ENCODE measurements around the gene EXOC3. TPM values are rescaled to one million over a fixed set of nuclear protein-coding genes. Genes with fewer than 3 reads are reported as not detected.
"Not testable (repeated sequence)": the region's sequence is repeated elsewhere in the genome, so short reads cannot be mapped to it uniquely, and the experiment has no call there.

Gene EXOC3
- total RNA-seq, 1 donor from 2014 or later, result 43.9 TPM

DNA sequence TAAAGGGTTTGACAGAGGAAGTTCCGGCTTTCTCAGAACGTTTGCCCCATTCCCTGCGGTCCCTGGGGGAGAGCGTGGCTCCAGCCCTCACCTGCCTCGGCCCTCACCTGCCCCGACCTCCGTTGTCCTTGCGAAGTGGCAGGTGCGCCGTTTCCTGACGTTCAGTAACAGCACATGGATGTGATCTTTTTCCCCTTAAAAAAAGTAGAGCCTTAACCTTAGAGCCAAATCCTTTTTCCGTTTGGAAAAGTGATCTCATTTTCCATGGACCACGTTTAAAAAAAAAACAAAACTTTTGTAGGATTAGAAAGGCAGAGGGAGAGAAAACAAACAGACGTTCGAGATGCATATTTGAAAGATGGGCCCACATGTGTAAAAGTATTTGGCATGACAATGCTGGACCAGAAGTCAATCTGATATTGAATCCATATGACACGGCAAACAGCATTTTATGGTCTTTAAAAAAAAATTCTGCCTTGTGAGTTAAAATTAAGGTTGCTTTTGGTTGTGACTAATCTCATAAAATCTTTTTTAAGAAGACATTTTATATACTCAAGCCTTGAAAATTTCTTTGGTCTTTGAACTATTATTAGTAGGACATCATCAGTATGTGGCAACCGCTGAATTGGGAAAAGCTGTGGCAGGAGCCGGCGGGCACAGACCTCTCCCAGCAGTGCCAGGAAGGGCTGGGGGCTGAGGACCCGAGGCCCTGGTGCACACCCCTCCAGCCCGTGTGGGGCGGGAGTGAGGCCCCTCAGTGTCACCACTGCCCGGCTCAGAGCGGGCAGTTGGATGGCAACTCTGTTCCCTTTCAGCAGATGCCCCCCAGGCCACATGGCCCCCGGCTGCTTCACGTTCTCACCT, 42.5 kb upstream of the EXOC3 start:
- Mint-ChIP-seq H3K27me3 (ENCODE audit: unreplicated experiment) (peaks cover 9% of the 10 kb centered on the region), H3K4me3 (ENCODE audit: unreplicated experiment) (peak overlapping the region; percentile 56), H3K4me1 (ENCODE audit: unreplicated experiment) (peaks cover 24% of the 10 kb centered on the region), H3K27ac (ENCODE audit: unreplicated experiment) (peak overlapping the region; percentile 95), H3K36me3 (ENCODE audit: low read depth, unreplicated experiment) (peaks cover 13% of the 10 kb centered on the region), H3K9me3 (ENCODE audit: unreplicated experiment) (no peaks in the 10 kb centered on the region)
- TF ChIP-seq, protein P1, sequence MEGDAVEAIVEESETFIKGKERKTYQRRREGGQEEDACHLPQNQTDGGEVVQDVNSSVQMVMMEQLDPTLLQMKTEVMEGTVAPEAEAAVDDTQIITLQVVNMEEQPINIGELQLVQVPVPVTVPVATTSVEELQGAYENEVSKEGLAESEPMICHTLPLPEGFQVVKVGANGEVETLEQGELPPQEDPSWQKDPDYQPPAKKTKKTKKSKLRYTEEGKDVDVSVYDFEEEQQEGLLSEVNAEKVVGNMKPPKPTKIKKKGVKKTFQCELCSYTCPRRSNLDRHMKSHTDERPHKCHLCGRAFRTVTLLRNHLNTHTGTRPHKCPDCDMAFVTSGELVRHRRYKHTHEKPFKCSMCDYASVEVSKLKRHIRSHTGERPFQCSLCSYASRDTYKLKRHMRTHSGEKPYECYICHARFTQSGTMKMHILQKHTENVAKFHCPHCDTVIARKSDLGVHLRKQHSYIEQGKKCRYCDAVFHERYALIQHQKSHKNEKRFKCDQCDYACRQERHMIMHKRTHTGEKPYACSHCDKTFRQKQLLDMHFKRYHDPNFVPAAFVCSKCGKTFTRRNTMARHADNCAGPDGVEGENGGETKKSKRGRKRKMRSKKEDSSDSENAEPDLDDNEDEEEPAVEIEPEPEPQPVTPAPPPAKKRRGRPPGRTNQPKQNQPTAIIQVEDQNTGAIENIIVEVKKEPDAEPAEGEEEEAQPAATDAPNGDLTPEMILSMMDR (IDR thresholded peaks at IDR 0.05; ENCODE audit: unreplicated experiment), result no peak
- DNase-seq (ENCODE audit: low spot score), result no peak

DNA sequence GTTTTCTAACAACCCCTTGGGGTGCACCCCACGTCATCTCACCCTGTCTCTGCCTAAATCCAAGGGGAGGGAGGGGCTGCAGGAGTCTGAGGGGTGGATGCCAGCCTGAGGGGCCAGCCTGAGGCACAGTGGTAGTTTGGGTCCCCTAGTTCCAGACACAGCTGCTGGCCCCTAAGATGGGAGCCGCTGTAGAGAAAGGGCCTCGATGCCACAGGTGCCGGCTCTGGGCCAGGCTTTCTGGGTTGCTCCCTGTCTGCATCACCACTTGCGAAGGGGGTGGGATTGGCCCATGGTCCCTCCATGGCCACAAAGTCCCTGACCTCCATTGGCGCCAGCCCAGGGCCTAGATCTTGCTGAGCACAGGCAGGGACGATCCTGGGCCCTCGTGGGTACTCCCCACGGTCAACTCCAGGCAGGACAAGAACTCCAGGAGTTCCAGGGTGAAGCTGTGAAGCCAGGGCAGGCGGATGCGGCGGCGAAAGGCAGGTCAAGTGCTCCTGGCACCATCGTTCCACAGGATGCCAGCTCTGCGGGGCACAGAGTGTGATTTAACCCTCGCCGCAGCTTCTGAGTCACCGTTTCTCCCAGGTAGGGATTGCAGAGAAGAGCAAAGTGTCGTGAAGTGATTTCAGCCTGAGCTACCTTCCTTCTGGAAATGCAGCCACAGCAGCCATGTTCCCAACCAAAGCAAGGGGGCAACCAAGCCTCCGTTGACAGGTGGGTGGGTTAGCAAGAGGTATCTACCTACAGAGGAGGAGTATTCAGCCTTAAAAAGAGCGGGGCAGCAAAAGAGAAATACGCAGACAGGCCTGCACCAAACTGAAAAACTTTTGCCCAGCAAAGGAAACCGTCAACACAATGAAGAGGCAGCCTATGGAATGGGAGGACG, 41.6 kb upstream of the EXOC3 start:
- H3K4me3 Mint-ChIP-seq (ENCODE audit: unreplicated experiment), result peak overlapping the region; percentile 67
- peaks cover 9% of the 10 kb centered on the region for H3K27me3 Mint-ChIP-seq (ENCODE audit: unreplicated experiment)
- H3K4me1 Mint-ChIP-seq (ENCODE audit: unreplicated experiment), result peaks cover 29% of the 10 kb centered on the region
- no peak for DNase-seq (ENCODE audit: low spot score)
- TF ChIP-seq, protein P1 (IDR thresholded peaks at IDR 0.05; ENCODE audit: unreplicated experiment), result no peak
- H3K36me3 Mint-ChIP-seq (ENCODE audit: low read depth, unreplicated experiment), result peaks cover 13% of the 10 kb centered on the region
- no peak overlapping the region for H3K27ac Mint-ChIP-seq (ENCODE audit: unreplicated experiment)
- H3K9me3 Mint-ChIP-seq (ENCODE audit: unreplicated experiment), result no peaks in the 10 kb centered on the region

DNA sequence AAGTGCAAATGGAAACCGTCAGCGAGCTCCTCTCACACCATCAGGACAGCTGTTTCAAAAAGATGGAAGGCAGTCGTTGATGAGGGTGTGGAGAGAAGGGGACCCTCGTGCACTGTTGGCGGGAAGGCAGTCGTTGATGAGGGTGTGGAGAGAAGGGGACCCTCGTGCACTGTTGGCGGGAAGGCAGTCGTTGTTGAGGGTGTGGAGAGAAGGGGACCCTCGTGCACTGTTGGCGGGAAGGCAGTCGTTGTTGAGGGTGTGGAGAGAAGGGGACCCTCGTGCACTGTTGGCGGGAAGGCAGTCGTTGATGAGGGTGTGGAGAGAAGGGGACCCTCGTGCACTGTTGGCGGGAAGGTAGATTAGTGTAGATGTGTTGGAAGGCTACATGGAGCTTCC, 40.8 kb upstream of the EXOC3 start:
- not testable (repeated sequence) for H3K27me3 Mint-ChIP-seq (ENCODE audit: unreplicated experiment); H3K27ac Mint-ChIP-seq (ENCODE audit: unreplicated experiment)

DNA sequence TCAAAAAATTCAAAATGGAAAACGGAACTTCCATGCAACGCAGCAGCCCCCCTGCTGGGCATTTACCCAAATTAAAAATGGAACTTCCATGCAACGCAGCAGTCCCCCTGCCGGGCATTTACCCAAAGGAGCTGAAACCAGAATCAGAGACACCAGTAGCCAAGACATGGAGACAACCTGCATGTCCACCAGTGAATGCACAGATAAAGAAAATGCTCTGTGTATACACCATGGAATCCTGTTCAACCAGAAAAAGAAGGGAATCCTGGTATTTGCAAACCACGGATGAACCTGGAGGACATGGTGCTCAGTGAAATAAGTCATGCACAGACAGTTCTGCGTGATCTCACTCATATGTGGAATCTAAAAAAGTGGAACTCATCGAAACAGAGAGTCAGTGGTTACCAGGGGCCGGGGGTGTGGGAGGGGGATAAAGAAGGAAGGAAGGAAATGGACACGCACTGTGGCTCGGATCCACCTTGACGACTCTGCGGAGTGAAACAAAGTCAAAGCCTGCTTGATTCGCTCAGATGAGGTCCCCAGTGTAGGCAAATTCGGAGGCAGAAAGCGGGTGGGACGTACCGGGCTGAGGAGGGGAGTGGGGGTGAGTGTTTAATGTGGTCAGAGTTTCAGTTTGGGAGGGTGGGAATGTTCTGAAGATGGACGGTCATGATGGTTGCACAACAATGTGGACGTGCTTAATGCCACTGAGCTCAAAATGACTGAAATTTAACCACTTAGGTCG, 40.2 kb upstream of the EXOC3 start:
- TF ChIP-seq, protein P1 (IDR thresholded peaks at IDR 0.05; ENCODE audit: unreplicated experiment), result no peak
- no peak for DNase-seq (ENCODE audit: low spot score)

More for the DNA sequence above, 40.8 kb upstream of the EXOC3 start:
- Mint-ChIP-seq H3K4me1 (ENCODE audit: unreplicated experiment) (peaks cover 29% of the 10 kb centered on the region), H3K4me3 (ENCODE audit: unreplicated experiment) (peak overlapping the region; percentile 67), H3K36me3 (ENCODE audit: low read depth, unreplicated experiment) (peaks cover 13% of the 10 kb centered on the region)
- H3K9me3 Mint-ChIP-seq (ENCODE audit: unreplicated experiment); DNase-seq (ENCODE audit: low spot score): not testable (repeated sequence)

DNA sequence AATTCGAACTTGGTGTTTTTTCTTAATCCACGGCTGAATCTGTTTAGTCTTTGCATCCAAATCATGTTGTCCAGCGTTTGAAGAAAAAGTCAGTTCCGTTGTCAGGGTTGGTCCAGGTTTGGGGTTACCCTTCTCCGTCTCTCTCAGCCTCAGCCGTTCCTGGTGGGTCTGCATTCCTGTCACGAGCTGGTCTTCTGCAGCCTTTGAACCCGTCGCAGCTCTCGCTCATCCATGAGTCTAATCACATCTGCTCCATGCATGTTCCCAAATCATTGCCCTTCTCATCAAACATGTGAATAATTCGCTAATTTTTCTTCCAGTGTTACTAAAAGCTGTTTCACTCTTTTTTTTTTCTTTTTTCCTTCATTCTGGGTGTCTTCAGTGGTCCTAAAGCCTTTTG, 39.0 kb upstream of the EXOC3 start:
- peaks cover 29% of the 10 kb centered on the region for H3K4me1 Mint-ChIP-seq (ENCODE audit: unreplicated experiment)
- H3K27me3 Mint-ChIP-seq (ENCODE audit: unreplicated experiment), result peaks cover 7% of the 10 kb centered on the region
- H3K36me3 Mint-ChIP-seq (ENCODE audit: low read depth, unreplicated experiment), result peaks cover 13% of the 10 kb centered on the region
- no peaks in the 10 kb centered on the region for H3K9me3 Mint-ChIP-seq (ENCODE audit: unreplicated experiment)
- H3K27ac Mint-ChIP-seq (ENCODE audit: unreplicated experiment), result peak overlapping the region; percentile 9
- TF ChIP-seq, protein P1 (IDR thresholded peaks at IDR 0.05; ENCODE audit: unreplicated experiment), result no peak
- H3K4me3 Mint-ChIP-seq (ENCODE audit: unreplicated experiment), result no peak overlapping the region
- DNase-seq (ENCODE audit: low spot score), result no peak

More for the DNA sequence above, 40.2 kb upstream of the EXOC3 start:
- no peaks in the 10 kb centered on the region for H3K9me3 Mint-ChIP-seq (ENCODE audit: unreplicated experiment)
- H3K4me1 Mint-ChIP-seq (ENCODE audit: unreplicated experiment), result peaks cover 29% of the 10 kb centered on the region
- peaks cover 13% of the 10 kb centered on the region for H3K36me3 Mint-ChIP-seq (ENCODE audit: low read depth, unreplicated experiment)
- H3K27ac Mint-ChIP-seq (ENCODE audit: unreplicated experiment), result peak overlapping the region; percentile 45
- peak overlapping the region; percentile 53 for H3K4me3 Mint-ChIP-seq (ENCODE audit: unreplicated experiment)
- H3K27me3 Mint-ChIP-seq (ENCODE audit: unreplicated experiment), result peaks cover 9% of the 10 kb centered on the region

All from endothelial cell (in vitro differentiated cells).